Urinary bladder (tissue), 4 donors: ENCODE measurements around the gene EIF4E. TPM values are rescaled to one million over a fixed set of nuclear protein-coding genes. Genes with fewer than 3 reads are reported as not detected.
A peak's percentile ranks its signal among the peaks of the same experiment; 100 is the strongest.
"Not testable (repeated sequence)": the region's sequence is repeated elsewhere in the genome, so short reads cannot be mapped to it uniquely, and the experiment has no call there.

Experiments
- DNase-seq: peaks from one replicate; pipeline ENCODE4 v3.0.0-alpha.2; 2015; ENCODE audit errors: extremely low spot score
- H3K27ac ChIP-seq: one replicate; pipeline ENCODE4 v1.5.1; 2013; ENCODE audit warnings: low read depth, mild to moderate bottlenecking, moderate library complexity
- H3K36me3 ChIP-seq: one replicate; pipeline ENCODE4 v1.6.1; 2013; ENCODE audit warnings: mild to moderate bottlenecking, moderate library complexity; ENCODE audit not compliant: insufficient read depth
- H3K4me1 ChIP-seq: one replicate; pipeline ENCODE4 v1.6.1; 2013; ENCODE audit warnings: mild to moderate bottlenecking, moderate library complexity; ENCODE audit not compliant: insufficient read depth
- H3K4me3 ChIP-seq: one replicate; pipeline ENCODE4 v1.5.1; 2013; ENCODE audit warnings: low read depth, low read length
- WGBS: extraction: QIAGEN DNeasy Blood & Tissue Kit; methylation state at CpG from one replicate; pipeline ENCODE4 v1.1.7; 2013; 5-methylcytosine and 5-hydroxymethylcytosine counted together
- polyA plus RNA-seq: library from polyadenylated mRNA; stranded (reverse); fragments of 200-250 nt; gene quantifications from one replicate; pipeline ENCODE4 v1.2.3, GENCODE V29; 2013
- total RNA-seq: library from RNA; depleted of rRNA; stranded (reverse); fragments of >200 nt; gene quantifications from one replicate; pipeline ENCODE4 v1.2.3, GENCODE V29; 2014
- donor health status: healthy with polysubstance abuse.
- donor health status: healthy.

Gene EIF4E
- total and polyA plus RNA-seq, 2 donors, result 48.9 to 143 TPM

- no peaks in the 10 kb centered on the region for H3K36me3 ChIP-seq
- 84% methylated on average over 1 of the region's 1 CpG for WGBS
- H3K4me1 ChIP-seq, result no peaks in the 10 kb centered on the region
- DNase-seq, result no peak
- no peak overlapping the region for H3K4me3 ChIP-seq
- no peak overlapping the region for H3K27ac ChIP-seq
These were observed 17.4 kb upstream of the EIF4E start for GRCh38 chr4:98946359-98946758.

DNA sequence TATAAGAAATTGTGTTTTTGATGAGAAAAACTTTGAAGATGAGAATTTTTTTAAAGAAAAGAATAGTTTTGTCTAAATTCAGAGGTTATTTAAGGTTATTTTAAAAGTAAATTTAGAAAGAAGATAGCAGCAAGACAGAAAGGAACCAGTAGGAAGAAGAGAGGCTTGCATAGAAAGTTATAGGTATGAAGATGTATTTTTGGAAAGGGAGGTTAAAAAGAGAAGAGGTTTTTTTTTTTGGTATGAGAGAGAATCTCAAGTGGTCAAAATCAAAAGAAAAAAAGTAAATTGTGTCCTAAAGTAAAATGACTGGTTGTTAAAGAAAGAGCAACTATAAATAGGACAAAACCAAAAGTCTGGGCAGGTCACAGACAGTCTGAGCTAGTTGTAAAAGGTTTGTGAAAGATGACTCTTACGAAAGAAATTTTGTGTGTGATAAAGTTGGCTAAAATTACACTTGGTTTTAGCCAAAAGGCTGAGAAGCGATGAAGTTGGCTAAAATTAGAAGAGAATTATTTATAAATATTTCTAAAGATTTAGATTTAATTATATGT lies 16.4 kb upstream of the EIF4E start:
- Histone ChIP-seq H3K4me3 (no peak overlapping the region), H3K27ac (no peak overlapping the region)
- 64% methylated on average over 2 of the region's 2 CpGs for WGBS

GRCh38 chr4:98939892-98940298 lies 11.0 kb upstream of the EIF4E start:
- 33% methylated on average over 2 of the region's 2 CpGs for WGBS
- H3K27ac ChIP-seq, result no peak overlapping the region
- H3K4me3 ChIP-seq, result no peak overlapping the region
- no peaks in the 10 kb centered on the region for H3K4me1 ChIP-seq
- DNase-seq, result no peak
- H3K36me3 ChIP-seq, result no peaks in the 10 kb centered on the region

More for the DNA sequence above, 16.4 kb upstream of the EIF4E start:
- DNase-seq, result no peak
- Histone ChIP-seq H3K36me3 (no peaks in the 10 kb centered on the region), H3K4me1 (no peaks in the 10 kb centered on the region)

GRCh38 chr4:98939438-98939837 lies 10.5 kb upstream of the EIF4E start:
- WGBS, result 92% methylated on average over 1 of the region's 1 CpG
- DNase-seq, result no peak
- H3K4me3 ChIP-seq, result no peak overlapping the region
- no peaks in the 10 kb centered on the region for H3K36me3 ChIP-seq
- no peaks in the 10 kb centered on the region for H3K4me1 ChIP-seq
- H3K27ac ChIP-seq, result no peak overlapping the region

GRCh38 chr4:98937986-98938720 lies 9.2 kb upstream of the EIF4E start:
- Histone ChIP-seq H3K36me3 (no peaks in the 10 kb centered on the region), H3K27ac (no peak overlapping the region), H3K4me1 (no peaks in the 10 kb centered on the region), H3K4me3 (no peak overlapping the region)
- WGBS, result 69% methylated on average over 2 of the region's 2 CpGs
- DNase-seq, result no peak

DNA sequence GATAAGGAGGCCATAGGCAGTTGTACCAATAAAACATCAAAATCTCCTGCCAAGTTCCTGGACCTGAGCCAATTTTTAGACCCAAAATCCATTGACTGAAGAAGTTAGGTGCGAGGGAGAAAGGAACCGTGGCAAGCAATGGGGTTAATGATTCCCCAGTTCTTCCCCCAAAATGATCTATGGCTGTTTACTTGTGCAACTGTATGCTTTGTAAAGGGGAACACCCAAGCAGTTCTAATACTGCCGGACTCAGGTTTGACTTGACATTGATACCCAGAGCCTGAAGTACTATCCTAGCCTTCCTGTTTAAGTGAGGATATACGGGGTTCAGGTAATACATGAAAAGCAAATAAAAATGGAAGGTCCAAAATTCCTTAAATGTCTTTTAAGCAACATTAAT lies 6.7 kb upstream of the EIF4E start:
- DNase-seq, result no peak
- 88% methylated on average over 4 of the region's 4 CpGs for WGBS
- Histone ChIP-seq H3K36me3 (no peaks in the 10 kb centered on the region), H3K27ac (no peak overlapping the region), H3K4me3 (no peak overlapping the region), H3K4me1 (no peaks in the 10 kb centered on the region)

- H3K36me3 ChIP-seq, H3K27ac ChIP-seq, DNase-seq, H3K4me3 ChIP-seq, H3K4me1 ChIP-seq: not testable (repeated sequence)
- WGBS, result 95% methylated on average over 7 of the region's 7 CpGs
These were observed 5.9 kb upstream of the EIF4E start for GRCh38 chr4:98934851-98935250.

GRCh38 chr4:98932539-98932938 lies 3.6 kb upstream of the EIF4E start:
- DNase-seq, result no peak
- Histone ChIP-seq H3K4me1 (no peaks in the 10 kb centered on the region), H3K27ac (no peak overlapping the region), H3K36me3 (no peaks in the 10 kb centered on the region), H3K4me3 (no peak overlapping the region)
- WGBS, result 49% methylated on average over 3 of the region's 3 CpGs

DNA sequence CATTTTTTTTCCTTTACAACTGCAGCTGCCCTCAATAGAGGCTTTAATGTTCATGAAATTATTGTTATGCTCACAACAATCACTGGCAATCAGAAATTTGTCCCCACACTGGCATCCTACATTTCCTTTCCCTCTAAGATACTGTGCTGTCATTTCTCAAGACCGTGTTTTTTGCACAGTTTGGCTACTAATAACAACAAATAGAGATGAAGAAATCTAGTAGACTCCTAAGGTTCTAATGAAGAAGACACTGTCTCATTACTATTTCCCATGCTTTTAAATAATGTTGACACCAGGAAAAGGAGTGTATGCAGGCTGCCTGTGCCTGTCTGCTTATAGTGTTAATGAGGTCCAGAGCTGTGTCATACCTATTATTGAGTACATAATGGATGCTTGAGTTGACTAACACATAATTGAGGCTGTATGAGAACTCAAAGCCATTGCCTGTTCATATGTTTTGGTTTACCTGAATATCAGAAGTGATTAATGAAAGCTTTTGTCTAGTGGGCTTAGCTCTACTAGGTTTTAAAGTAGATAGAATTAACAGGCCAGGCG lies 1.5 kb upstream of the EIF4E start:
- WGBS, result 90% methylated on average over 2 of the region's 2 CpGs
- no peaks in the 10 kb centered on the region for H3K36me3 ChIP-seq
- H3K4me3 ChIP-seq, result no peak overlapping the region
- peak overlapping the region; percentile 89 for H3K27ac ChIP-seq
- H3K4me1 ChIP-seq, result no peaks in the 10 kb centered on the region
- no peak for DNase-seq

GRCh38 chr4:98929341-98930267 lies 671 bp upstream of the EIF4E start:
- H3K36me3 ChIP-seq, result no peaks in the 10 kb centered on the region
- peak; percentile 13 for DNase-seq
- H3K4me1 ChIP-seq, result no peaks in the 10 kb centered on the region
- 8% methylated on average over 44 of the region's 44 CpGs for WGBS
- H3K4me3 ChIP-seq, result peak overlapping the region; percentile 57
- H3K27ac ChIP-seq, result peak overlapping the region; percentile 89

GRCh38 chr4:98928131-98928504 lies 815 bp downstream of the EIF4E start:
- peak; percentile 46 for DNase-seq
- H3K4me3 ChIP-seq, result peak overlapping the region; percentile 75
- H3K4me1 ChIP-seq, result no peaks in the 10 kb centered on the region
- peak overlapping the region; percentile 93 for H3K27ac ChIP-seq
- WGBS, result under 1% methylated on average over 26 of the region's 26 CpGs
- no peaks in the 10 kb centered on the region for H3K36me3 ChIP-seq

GRCh38 chr4:98926257-98926656 lies 2.7 kb downstream of the EIF4E start:
- not testable (repeated sequence) for DNase-seq, H3K27ac ChIP-seq, H3K36me3 ChIP-seq, H3K4me1 ChIP-seq, H3K4me3 ChIP-seq
- 96% methylated on average over 15 of the region's 15 CpGs for WGBS

DNA sequence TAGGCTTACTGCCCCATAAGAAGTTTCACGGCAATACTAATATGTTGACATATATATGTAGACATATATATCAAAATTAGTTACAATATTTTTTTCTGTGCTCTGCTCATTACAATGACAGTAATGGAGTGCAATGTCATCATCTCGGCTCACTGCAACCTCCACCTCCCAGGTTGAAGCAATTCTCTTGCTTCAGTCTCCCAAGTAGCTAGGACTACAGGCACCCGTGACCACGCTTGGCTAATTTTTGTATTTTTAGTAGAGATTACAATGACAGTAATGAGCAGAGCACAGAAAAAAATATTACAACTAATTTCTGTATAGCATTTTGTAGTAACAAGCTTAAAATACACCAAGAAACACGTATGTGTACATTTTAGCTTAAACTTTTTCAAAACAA lies 7.6 kb downstream of the EIF4E start:
- Histone ChIP-seq H3K4me3 (no peak overlapping the region), H3K36me3 (no peaks in the 10 kb centered on the region), H3K27ac (no peak overlapping the region), H3K4me1 (no peaks in the 10 kb centered on the region)
- WGBS, result 94% methylated on average over 5 of the region's 5 CpGs
- DNase-seq, result no peak
